Stimulated activated CD4-positive, alpha-beta T cell treated with anti-CD3 and anti-CD28 coated beads, TNF-alpha, amount 100 ng/mL, for 48 hours (primary cell): ENCODE results near the gene CEBPE.
A peak's percentile ranks its signal among the peaks of the same experiment; 100 is the strongest.

Source experiments
- DNase-seq, 3 donors: peaks; one replicate each; pipeline ENCODE4 v3.0.0-alpha.2; 2020; ENCODE audit warnings: low read depth in 3 of 3

The CEBPE gene

GRCh38 chr14:23118506-23119362, at the start of gene CEBPE:
TSS of gene CEBPE (minus strand) at chr14:23119255. CDS start at chr14:23119091, 164 bp downstream.
- no peak for DNase-seq

GRCh38 chr14:23168246-23168645, 49.2 kb upstream of the CEBPE start:
- no peak for DNase-seq

DNA sequence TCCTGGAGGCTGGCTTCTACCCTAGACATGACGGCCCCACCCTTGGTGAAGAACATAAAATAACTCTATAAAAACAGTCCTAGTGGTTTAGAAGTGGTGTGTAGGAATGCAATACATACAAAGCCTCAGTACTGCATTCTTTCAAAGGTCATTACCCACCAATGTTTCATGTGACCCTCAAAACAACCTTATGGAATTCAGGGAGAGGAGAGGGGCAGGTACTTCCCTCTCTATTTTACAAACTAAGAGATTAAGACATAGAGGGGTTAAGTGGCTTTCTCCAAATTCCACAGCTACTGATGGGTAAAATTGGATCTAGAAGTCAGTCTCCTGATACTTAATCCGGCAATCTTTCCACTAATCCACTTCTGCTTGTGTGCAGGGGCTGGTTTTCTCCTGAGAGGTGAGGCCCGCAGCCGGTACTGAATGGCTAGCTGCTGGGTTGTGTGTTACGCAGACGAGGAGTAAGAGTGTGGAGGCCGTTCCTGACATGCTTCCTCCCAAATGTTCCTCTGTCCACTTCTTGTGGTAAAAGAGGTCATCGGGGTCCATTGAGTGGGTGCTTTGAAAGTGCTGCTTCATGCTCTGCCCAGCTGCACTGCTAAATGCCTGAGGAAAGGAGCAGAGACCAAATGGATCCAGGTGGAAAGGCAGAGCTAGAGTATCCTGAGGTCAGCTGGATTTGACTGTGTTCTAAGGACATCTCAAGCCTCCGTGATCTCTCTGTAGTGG, 48.2 kb upstream of the CEBPE start:
- DNase-seq = no peak

DNA sequence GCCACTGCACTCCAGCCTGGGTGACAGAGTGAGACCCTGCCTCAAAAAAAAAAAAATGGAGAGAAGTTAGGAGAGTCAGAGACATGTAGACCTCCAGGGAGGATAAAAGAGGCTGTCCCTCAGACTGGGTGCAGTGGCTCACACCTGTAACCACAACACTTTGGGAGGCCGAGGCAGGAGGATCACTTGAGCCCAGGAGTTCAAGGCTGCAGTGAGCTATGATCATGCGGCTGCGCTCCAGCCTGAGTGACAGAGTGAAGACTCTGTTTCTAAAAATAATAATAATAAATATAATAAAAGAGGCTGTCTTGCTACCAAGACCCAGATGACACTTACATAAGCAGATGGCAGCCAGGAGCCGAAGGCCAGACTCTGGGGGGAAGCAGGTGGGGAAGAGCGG, 45.9 kb upstream of the CEBPE start:
- no peak for DNase-seq

DNA sequence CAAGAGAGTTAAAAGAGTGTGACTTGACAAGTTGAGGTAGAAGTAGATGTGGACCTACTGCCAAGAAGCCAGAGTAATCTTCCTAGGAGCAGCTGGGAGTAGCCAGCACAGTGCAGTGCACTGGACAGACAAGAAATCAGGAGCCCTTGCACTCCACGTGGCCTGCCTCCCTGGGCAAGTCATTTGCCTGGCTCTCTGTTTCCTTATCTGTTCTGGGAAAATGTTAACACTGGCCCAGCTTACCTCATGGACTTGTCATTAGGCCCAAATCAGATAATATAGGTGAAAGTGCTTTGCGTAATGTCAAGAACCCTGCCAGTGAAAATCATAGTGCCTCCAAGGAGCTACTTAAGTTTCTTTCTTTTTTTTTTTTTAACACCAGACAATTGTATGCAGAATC, 45.2 kb upstream of the CEBPE start:
- DNase-seq = no peak

- DNase-seq = no peak
Observed at GRCh38 chr14:23163830-23164229, 44.8 kb upstream of the CEBPE start.

DNA sequence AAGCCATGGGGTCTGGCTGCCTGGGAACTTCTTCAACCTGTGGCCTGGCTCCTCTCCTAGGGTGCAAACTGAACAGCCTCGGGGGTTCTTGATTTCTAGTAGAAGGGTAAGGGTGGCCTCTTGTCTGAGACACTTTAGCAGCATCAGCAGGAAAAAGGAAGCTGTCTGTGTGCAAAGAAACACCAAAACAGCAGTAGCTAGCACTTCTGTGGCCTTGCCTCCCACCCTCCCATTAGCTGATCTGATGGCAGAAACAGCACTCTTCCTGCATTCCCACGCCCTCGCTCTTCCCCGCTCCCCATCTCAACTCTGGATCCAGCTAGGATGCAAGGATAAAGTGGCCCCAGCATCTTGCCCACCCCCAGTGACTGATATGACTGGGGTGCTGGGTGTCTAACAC, 43.7 kb upstream of the CEBPE start:
- no peak for DNase-seq

DNA sequence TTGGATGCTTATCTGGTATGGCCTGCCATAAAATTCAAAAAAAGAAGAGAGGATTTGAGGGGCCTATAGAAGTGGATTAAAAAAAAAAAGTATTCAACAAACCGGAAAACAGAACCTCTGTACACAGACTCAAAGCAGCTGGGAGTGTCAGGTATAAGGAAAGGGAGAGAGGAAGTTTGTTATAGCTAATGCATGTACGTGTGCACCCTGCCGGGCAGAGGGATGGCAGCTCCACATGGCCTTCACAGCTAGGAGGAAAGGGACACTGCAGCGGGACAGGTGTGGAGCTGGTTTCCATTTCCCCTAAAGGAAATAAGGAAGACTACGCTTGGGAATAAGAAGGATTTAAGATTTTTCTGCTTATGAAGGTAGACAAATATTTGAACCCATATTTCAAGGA, 43.0 kb upstream of the CEBPE start:
- no peak for DNase-seq

- no peak for DNase-seq
Observed at GRCh38 chr14:23160924-23161522, 42.0 kb upstream of the CEBPE start.

DNA sequence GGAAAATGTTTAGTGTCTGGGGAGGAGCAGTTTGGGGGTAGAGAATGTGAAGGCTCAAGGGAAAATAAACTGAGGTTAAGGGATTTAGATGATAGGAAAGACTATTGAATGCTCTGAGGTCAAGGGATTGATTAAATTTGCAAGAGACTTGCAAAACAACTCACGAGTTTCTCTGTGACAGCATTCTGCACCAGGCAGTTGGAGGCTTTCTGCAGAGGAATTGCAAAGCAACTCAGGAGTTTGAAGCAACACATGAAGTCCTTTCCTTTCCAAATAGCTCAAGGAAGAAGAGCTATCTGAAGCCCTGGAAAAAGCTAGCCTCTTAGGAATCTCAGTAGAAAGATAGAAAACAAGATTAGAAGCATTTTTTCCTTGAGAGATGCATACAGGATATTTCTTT, 40.5 kb upstream of the CEBPE start:
- DNase-seq = no peak

DNA sequence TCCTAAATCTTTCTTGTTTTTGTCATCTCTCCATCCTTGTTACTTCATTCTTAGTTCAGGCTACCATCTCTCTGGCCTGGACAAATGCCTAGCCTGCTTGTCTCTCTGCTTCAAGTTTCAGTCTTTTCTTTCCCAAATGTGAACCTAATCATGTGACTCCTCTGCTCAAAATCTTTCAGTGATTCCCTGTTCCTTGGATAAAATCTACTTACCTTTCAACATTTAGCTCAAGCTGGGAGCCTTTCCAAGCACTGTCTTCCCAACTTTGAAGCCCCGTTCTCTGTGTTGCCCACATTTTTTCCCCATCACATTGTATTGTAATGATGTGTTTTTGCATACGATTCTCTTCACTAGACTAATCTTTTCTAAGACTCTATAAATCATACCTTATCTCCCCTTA, 39.7 kb upstream of the CEBPE start:
- no peak for DNase-seq

DNA sequence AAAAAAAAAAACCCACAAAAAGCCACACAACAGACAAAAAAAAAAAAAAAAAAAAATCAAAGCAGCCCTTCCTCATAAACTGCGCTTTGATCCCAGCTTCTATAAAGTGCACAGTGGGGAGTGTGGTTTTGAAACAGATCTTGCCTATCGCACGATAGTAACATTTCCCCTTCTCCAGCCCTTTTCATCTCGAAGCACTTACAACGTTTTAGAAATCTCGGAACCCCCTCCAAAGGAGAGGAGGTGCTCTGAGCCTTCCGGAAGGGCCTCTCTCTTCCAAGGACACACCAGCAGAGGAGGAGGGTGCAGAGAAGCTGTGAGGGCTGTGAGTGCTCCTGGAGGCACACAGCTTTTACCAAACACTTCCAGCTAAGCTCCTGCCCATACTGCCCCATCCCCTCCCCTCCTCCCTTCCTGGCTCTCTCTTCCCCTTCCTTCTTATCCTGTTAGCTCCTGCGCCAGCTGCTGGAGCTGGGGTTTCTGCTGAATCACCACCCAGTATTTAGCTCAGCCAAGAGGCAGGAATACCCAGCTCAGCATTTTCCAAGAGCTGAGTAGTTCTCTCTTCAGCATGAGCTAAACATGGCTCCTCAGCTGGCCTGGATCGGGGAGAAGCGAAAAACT, 36.0 kb upstream of the CEBPE start:
- DNase-seq = no peak

DNA sequence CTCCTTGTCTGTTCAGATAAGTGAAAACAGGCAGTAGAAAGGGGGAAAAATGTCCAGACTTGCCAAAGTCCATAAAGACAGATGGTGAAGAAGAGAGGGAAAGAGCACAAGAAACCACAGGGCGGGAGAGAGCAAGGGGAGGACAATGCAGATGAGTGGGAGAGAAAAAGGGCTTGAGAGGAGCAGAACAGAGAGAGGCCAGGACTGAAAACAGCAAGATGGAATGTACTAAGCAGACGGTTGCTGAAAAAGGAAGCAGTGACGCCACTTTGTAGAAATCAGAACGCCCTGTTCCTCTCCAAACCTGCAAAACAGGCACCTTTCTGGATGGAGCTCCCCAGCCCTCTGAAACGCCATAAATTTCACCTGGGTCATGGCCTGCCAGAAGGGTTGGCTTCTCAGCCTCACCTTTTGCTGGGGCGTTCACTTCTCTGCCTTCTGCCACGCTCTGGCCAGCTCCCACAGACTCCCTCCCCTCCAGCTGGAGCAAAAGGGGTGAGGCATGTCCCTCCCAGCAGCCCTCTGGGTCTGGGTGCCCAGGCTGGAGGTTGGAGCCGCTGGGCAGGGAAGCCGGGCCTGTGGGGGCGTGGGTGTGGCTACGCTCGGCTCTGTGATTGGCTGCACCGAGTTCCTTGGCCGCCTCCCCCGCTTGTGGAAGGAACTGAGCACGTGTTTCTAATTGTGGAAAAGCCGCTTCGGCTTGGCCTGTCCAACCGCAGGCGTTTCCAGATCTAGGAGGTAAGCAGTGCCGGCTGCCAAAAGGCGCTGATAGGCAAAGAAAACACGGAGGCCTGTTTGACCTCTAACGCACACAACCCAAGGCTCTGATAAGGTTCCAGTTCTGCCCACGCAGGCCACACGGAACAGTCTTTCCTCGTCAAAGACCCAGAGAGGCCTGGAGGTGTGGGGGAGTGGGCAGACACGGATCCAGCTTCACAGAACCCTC, 35.1 kb upstream of the CEBPE start:
- peak in 1 of 3 donors; percentile 1 for DNase-seq

- DNase-seq = no peak
Observed at GRCh38 chr14:23151342-23151741, 32.3 kb upstream of the CEBPE start.

- DNase-seq = no peak
Observed at GRCh38 chr14:23149745-23150144, 30.7 kb upstream of the CEBPE start.

DNA sequence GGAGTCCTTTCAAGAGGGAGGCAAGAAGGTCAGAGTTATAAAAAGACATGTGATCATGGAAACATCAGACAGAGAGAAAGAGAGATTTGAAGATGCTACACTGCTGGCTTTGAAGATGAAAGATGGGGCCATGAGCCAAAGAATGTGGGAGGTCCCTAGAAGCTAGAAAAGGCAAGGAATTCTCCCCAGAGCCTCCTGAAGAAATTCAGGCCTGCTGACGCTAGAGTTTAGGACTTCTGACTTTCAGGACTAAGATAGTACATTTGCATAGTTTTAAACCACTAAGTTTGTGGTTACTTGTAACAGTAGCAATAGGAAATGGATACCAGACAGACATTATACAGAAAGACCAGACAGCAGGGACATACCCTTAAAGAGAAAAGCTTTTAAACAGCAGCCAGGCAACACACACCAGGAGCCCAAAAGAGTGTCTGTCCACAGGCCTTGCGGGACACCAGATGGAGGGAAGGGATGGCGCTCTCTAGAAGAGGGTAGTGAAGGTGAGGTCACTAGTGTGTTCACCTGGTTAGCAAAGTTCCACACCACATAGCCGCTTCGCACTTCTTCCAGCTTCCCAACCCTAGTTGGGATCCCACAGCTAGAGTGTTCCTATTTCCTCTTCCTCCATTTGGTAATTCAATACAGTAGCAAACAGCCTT, 29.7 kb upstream of the CEBPE start:
- no peak for DNase-seq

- DNase-seq = no peak
Observed at GRCh38 chr14:23147676-23148075, 28.6 kb upstream of the CEBPE start.

- no peak for DNase-seq
Observed at GRCh38 chr14:23146980-23147379, 27.9 kb upstream of the CEBPE start.

GRCh38 chr14:23146351-23146910, 27.4 kb upstream of the CEBPE start:
- no peak for DNase-seq

- DNase-seq = no peak
Observed at GRCh38 chr14:23145794-23146350, 26.8 kb upstream of the CEBPE start.
